Measurements from ENCODE around the gene DYSF.

DYSF gene

DNA sequence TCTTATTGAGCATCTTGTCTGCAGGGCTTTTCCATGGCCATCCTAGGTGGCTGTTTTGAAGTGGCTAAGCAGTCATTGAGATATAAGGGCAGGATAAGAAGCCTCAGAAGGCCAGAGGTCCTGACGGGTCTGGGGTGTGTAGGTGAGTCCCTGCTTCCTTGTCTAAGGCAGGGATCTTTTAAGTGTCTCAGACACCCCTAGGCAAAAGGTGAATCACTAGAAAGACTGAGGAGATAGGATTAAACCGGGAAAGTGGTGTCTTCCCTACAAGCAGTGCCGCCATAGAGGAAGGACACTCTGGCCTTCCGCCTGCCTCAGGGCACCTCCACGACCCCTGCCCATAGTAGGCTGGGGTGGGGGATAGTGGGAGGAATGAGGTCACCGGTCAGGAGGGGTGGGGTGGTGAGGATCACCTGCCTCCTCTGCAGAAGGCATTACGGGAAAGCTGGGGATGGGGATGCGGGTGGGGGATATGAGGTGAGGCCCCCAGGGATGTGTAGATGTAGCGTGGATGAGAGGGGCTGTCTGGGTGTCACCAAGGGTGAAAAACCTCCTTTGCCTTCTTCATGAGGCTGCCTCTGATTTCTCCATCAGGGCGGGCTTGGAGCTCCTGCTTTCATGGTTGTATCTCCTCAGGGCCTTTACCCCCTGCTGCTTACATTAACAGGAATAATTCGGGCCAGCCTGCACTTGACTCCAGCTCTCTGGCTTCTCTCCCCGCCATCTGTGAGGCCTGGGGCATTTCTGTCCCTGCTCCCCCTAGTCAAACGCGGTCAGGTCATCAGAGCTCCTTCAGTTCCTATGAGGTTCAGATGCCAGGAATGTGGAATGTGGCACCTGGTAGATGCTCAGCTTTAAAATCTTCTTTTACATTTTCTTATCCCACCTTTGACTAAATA is 244.0 kb downstream of the DYSF start:
- DNase-seq: no peak

DNA sequence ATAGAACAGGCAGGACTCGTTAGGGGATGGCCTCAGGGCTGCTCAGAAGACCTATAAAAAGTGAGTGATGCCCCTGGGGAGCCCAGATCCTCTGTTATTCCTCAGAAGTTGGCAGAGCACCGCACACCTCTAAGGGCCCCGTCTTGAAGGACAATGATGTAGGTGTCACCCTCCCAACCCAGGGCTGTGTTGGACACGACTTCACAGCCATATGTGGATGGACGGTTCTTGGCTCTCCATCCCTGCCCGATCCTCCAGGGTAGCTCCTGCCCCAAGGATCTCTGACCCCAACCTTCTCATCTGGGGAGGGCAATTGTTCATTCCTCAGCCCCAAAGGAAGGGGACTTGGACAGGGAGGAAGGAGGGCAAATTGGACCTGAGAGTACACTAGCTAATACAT is 246.1 kb downstream of the DYSF start:
- DNase-seq: no peak

- no peak for DNase-seq
Observed at GRCh38 chr2:71700041-71700657, 246.8 kb downstream of the DYSF start.

GRCh38 chr2:71700658-71701397 is 247.5 kb downstream of the DYSF start:
- no peak for DNase-seq

DNA sequence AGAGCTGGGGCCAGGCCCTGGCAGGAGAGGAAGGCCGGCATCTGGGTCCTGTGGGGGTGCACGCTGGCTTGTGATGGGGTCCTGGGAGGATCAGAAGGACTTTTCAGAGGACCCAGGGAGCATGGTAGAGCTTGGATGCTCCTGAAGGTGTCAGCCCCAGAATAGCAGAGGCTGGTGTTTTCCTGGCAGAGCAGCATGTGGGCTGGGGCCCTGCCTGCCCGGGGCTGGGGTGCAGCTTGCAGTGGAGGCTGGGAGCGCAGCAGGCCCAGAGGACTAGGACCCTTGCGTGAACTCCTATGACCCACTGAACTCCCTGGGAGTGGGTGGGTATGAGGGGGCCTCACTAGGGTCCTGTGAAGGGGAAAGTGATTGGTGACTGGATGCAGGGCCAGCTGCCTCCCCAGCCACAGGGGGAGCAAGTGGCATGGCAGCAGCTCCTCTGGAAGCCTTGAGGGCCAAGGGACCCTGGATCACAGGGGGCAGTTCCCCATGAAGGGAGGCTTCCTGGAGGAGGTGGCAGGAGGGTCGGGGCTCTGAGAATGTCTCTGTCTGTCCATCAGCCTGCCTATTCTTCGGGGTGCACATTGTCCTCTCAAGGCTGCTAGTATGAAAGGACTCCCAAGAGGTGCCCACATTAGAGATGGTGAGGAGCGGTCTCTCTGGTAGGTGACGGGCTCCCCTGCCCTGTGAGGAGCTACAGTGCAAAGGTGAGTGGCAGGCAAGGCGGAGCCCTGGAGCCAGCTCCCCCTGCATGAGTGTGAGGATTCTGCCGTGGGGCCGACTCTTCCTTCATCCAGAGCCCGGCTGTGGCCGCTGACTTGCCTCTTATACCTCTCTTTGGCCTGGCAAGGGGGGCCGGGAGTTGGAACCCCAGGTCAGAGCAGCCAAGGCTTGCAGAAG is 249.0 kb downstream of the DYSF start:
- no peak for DNase-seq

- no peak for DNase-seq
Observed at GRCh38 chr2:71702971-71703898, 249.9 kb downstream of the DYSF start.

DNA sequence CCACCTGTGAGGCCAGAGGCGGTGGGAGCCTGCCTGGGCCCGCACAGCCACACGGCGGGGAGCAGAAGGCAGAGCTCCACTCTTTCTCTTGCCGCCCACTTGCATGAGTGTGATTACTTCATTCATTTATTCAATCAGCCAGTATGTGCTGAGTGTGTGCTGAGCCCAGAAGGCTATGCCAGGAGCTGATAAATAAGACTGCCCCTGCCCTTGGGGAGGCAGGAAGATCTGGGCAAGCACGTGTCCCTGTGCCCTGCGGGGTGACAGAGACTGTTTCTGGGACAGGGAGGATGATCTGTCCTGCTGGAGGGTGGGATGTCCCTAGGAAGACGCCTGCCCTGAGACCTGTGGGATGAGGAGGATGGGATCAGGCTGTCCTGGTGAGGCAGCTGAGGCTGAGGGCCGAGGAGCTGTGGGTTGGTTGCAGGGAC is 250.8 kb downstream of the DYSF start:
- no peak for DNase-seq

DNA sequence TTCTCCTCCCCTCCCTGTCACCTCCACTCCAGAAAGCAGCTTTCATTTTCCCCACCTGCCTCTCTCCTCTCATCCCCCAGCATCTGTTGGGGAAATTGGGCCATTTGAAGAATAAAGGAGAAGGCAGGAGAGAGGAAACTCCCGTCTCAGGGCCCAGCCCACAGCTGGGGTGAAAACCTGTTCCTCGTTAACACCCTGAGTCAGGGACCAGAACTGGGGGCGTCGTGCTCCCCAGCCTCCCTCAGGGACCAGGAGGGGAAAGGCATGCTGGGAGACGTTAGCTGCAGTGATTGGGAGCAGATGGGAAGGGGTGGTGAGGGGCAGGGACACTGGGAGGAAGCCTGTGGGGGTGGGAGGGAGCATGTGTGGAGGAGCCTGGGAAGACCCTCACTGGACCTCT is 251.3 kb downstream of the DYSF start:
- no peak for DNase-seq

DNA sequence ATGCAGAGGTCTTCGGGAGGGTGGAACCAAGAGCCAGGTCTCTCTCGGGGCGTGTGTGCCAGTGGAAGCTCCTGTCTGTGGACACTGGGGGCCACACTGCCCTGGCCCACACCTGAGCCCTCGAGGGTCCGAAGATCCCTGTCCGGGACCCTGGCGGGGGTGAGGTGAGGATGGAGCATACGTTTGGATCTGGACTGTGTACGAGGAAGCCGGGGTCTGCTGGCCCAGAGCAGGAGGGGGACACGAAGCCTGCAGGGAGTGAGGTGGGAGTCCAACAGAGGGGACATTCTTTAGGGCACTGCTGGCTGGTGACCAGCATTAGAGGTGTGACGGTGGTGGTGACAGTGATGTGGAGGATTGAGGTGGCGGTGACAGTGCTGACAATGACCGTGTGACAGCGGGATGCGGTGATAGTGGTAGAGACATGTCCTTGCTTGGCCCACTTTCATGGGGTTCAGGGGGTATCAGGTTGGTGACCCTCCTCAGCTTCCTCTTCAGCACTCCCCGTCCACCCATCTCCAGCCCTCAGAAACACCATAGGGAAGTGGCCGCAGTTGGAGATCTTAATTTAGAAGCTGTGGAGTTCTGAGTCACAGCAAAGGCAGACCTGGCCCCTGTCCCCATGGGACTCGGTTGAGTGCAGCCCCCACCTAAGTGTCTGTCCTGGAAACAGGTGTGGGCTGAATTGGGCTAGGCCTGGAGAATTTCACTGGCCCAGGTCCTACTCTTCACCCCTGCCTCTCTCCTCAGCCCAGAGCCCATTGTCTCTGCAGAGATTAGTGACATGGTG is 252.0 kb downstream of the DYSF start:
- DNase-seq: no peak

DNA sequence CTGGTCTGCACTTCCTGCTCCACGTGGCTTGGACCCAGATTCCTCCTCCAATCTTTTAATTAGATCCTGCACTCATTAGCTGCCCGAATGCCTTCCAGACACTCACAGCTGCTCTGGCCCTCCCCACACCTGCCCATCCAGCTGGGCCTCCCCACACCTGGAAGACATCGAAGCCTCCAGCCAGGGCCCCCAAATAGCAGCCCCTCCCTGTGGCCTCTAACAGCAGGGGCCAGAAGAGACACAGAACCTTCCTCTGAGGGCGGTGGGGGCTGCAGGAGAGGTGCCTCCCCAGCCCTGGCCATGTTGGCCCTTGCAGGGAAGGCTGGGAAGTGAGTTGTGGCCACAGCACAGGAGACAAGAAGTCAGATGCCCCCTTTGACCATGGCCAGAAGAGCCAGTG is 252.8 kb downstream of the DYSF start:
- DNase-seq: no peak

- DNase-seq: no peak
Observed at GRCh38 chr2:71706836-71707235, 253.5 kb downstream of the DYSF start.

DNA sequence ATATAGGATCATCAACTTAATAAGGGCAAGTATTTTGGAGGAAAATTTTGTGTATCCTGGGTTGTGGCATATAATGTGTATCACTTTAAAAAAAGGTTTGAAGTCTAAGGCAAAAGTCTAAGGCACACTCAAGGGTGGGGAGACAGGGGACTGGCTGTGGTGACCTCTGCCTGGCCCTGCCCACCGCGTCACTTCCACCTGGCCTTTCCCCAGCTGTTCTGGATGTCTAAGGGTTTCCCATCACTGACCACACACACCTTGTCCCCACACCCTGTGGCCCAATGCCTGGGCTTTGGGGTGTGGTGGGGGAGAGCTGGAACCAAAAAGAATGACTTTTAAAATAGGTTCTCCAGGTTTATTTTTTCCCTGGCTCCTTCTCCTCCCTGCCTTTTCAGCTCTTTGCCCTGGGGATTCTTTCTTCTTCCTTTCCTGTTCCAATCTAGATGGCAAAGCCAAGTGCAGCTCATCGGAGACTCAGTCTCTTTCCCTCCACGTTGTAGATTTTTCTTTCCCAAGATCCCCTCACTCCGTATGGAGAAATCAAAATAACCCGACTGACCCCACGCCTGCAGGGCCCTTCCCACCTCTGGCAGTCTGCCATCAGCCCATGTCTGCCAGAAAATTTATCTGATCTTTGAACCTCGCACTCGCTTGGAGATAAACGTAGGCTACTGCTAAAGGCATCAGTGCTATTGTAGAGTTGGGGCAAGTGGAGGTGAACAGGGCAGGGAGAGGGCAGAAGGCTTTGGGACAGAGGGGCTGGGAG is 257.2 kb downstream of the DYSF start:
- no peak for DNase-seq

DNA sequence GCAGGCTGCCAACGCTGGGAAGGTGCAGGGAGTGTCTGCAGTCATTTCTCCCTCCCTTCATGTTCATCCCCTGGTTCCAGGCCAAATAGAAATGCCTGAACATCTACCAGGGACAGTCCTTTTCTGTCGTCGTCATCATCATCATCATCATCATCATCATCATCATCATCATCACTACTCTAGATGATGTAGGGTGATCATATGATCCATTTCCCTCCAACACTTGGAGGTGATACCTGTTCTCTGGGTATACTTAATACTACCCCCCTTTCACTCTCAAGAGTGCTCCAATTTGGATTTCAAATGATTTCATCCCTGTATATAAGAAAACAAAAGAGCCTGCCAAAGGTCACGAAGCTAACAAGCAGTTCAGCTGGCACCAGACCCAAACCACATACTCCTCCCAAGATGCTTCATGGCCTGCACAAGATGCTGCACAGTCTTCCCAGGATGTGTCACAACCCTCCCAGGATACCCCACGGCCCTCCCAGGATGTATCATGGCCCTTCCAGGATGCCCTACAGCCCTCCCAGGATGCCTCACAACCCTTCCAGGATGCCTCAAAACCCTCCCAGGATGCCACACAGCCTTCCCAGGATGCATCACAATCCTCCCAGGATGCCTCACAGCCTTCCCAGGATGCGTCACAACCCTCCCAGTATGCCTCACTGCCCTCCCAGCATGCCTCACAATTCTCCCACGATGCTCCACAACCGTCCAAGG is 257.9 kb downstream of the DYSF start:
- no peak for DNase-seq

GRCh38 chr2:71712158-71712818 is 258.9 kb downstream of the DYSF start:
- no peak for DNase-seq

GRCh38 chr2:71713581-71714580 is 260.5 kb downstream of the DYSF start:
- no peak for DNase-seq

DNA sequence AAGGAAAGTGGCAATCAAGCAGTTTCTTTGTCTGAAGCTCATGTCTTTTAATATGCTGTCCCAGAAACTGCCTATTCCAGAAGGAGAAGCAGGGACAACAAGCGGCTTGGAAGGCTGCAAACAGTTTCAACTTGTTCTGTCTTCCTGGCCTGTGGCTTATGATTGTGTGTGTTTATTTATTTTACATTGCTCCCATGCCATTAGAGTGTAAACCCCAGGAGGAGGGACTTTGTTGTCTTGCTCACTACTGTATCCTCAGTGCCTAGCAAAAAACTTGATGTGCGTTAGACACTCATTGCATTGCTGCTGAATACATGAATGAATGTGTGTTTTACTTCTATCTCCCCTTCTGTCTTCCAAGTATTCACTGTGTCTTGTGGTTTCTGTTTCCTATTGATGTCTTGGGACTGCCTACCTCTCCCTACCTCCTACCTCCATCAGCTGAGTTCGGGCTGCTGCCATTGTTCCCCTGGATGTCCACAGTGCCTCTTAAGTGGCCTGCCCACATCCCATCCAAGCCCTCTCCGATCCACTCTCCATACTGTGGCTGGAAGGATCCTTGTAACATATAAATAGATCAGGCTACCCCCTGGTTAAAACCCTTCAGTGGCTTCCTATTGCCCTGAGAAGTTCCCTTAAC is 261.4 kb downstream of the DYSF start:
- DNase-seq: no peak
